ENCODE results near the gene HAPSTR1.

GRCh38 chr16:9134739-9135138 is 43.3 kb downstream of the HAPSTR1 start:
- peak; percentile 78 for TF ChIP-seq CTCF (conservative IDR thresholded peaks at IDR 0.05)
- TF ChIP-seq EZH2 (IDR thresholded peaks at IDR 0.05; ENCODE audit: low read depth): no peak

All from PC-9 (cell line).